ENCODE measurements around the gene SOX8.

The SOX8 gene

GRCh38 chr16:1012135-1012534 is 30.6 kb downstream of the SOX8 start:
- TF ChIP-seq ZBTB7A (IDR thresholded peaks at IDR 0.05; ENCODE audit: low read depth): no peak
- no peak for TF ChIP-seq CEBPB (IDR thresholded peaks at IDR 0.05)
- no peak for TF ChIP-seq FOXM1 (IDR thresholded peaks at IDR 0.05; ENCODE audit: borderline replicate concordance, low read depth)
- TF ChIP-seq TEAD4 (IDR thresholded peaks at IDR 0.05): no peak
- TF ChIP-seq TAF1 (IDR thresholded peaks at IDR 0.05; ENCODE audit: low read depth): no peak
- TF ChIP-seq YY1 (IDR thresholded peaks at IDR 0.05; ENCODE audit: low read depth): no peak
- no peak for TF ChIP-seq NFIC (IDR thresholded peaks at IDR 0.05)
- TF ChIP-seq RAD21 (IDR thresholded peaks at IDR 0.05; ENCODE audit: low read depth): no peak
- no peak for TF ChIP-seq USF1 (IDR thresholded peaks at IDR 0.05)
- TF ChIP-seq TCF12 (IDR thresholded peaks at IDR 0.05; ENCODE audit: low read depth): no peak
- TF ChIP-seq EP300 (IDR thresholded peaks at IDR 0.05; ENCODE audit: borderline replicate concordance): no peak
- TF ChIP-seq EGR1 (IDR thresholded peaks at IDR 0.05): no peak
- no peak for TF ChIP-seq CREB1 (IDR thresholded peaks at IDR 0.05; ENCODE audit: low read depth)
- no peak for TF ChIP-seq MAX (IDR thresholded peaks at IDR 0.05)

- no peak for TF ChIP-seq RAD21 (IDR thresholded peaks at IDR 0.05; ENCODE audit: low read depth)
- no peak for TF ChIP-seq EP300 (IDR thresholded peaks at IDR 0.05; ENCODE audit: borderline replicate concordance)
- TF ChIP-seq CEBPB (IDR thresholded peaks at IDR 0.05): no peak
- no peak for TF ChIP-seq MAX (IDR thresholded peaks at IDR 0.05)
- no peak for TF ChIP-seq TCF12 (IDR thresholded peaks at IDR 0.05; ENCODE audit: low read depth)
- TF ChIP-seq USF1 (IDR thresholded peaks at IDR 0.05): no peak
- no peak for TF ChIP-seq YY1 (IDR thresholded peaks at IDR 0.05; ENCODE audit: low read depth)
- TF ChIP-seq TAF1 (IDR thresholded peaks at IDR 0.05; ENCODE audit: low read depth): no peak
- no peak for TF ChIP-seq NFIC (IDR thresholded peaks at IDR 0.05)
- TF ChIP-seq CREB1 (IDR thresholded peaks at IDR 0.05; ENCODE audit: low read depth): no peak
- TF ChIP-seq TEAD4 (IDR thresholded peaks at IDR 0.05): no peak
- no peak for TF ChIP-seq EGR1 (IDR thresholded peaks at IDR 0.05)
- TF ChIP-seq REST (IDR thresholded peaks at IDR 0.05; ENCODE audit: low read depth): no peak
- no peak for TF ChIP-seq ZBTB7A (IDR thresholded peaks at IDR 0.05; ENCODE audit: low read depth)
- TF ChIP-seq FOXM1 (IDR thresholded peaks at IDR 0.05; ENCODE audit: borderline replicate concordance, low read depth): no peak
These were observed 31.4 kb downstream of the SOX8 start for GRCh38 chr16:1012722-1013592.

- TF ChIP-seq RAD21 (IDR thresholded peaks at IDR 0.05; ENCODE audit: low read depth): no peak
- no peak for TF ChIP-seq EP300 (IDR thresholded peaks at IDR 0.05; ENCODE audit: borderline replicate concordance)
- TF ChIP-seq TEAD4 (IDR thresholded peaks at IDR 0.05): no peak
- TF ChIP-seq EGR1 (IDR thresholded peaks at IDR 0.05): no peak
- no peak for TF ChIP-seq ZBTB7A (IDR thresholded peaks at IDR 0.05; ENCODE audit: low read depth)
- TF ChIP-seq NFIC (IDR thresholded peaks at IDR 0.05): no peak
- no peak for TF ChIP-seq YY1 (IDR thresholded peaks at IDR 0.05; ENCODE audit: low read depth)
- TF ChIP-seq MAX (IDR thresholded peaks at IDR 0.05): no peak
- no peak for TF ChIP-seq CEBPB (IDR thresholded peaks at IDR 0.05)
- no peak for TF ChIP-seq CREB1 (IDR thresholded peaks at IDR 0.05; ENCODE audit: low read depth)
- TF ChIP-seq TCF12 (IDR thresholded peaks at IDR 0.05; ENCODE audit: low read depth): no peak
- TF ChIP-seq TAF1 (IDR thresholded peaks at IDR 0.05; ENCODE audit: low read depth): no peak
- no peak for TF ChIP-seq FOXM1 (IDR thresholded peaks at IDR 0.05; ENCODE audit: borderline replicate concordance, low read depth)
These were observed 32.0 kb downstream of the SOX8 start for GRCh38 chr16:1013593-1013900.

GRCh38 chr16:1014221-1014620 is 32.7 kb downstream of the SOX8 start:
- TF ChIP-seq YY1 (IDR thresholded peaks at IDR 0.05; ENCODE audit: low read depth) (no peak), REST (IDR thresholded peaks at IDR 0.05; ENCODE audit: low read depth) (no peak), CEBPB (IDR thresholded peaks at IDR 0.05) (no peak)

GRCh38 chr16:1014771-1015495 is 33.4 kb downstream of the SOX8 start:
- TF ChIP-seq CEBPB (IDR thresholded peaks at IDR 0.05) (no peak), MAX (IDR thresholded peaks at IDR 0.05) (no peak), TAF1 (IDR thresholded peaks at IDR 0.05; ENCODE audit: low read depth) (no peak), EP300 (IDR thresholded peaks at IDR 0.05; ENCODE audit: borderline replicate concordance) (no peak), USF1 (IDR thresholded peaks at IDR 0.05) (no peak), RAD21 (IDR thresholded peaks at IDR 0.05; ENCODE audit: low read depth) (no peak), CREB1 (IDR thresholded peaks at IDR 0.05; ENCODE audit: low read depth) (no peak), FOXM1 (IDR thresholded peaks at IDR 0.05; ENCODE audit: borderline replicate concordance, low read depth) (no peak), YY1 (IDR thresholded peaks at IDR 0.05; ENCODE audit: low read depth) (no peak)

All from Ishikawa (cell line).